Measurements from ENCODE around the gene LIPC.

The LIPC gene

DNA sequence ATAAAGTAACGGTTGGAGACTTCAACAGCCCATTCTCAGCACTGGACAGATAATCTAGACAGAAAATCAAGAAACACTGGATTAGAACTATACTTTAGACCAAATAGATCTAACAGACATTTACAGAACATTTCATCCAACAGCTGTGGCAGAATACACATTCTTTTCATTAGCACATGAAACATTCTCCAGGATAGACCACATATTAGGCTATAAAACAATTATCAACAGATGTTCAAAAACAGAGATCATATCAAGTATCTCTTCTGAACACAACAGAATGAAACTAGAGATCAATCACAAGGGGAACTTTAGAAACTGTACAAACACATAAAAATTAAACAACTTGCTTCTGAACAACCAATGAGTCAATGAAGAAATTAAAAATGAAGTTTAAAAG lies 184.4 kb downstream of the LIPC start:
- no peaks in the 10 kb centered on the region for H3K27me3 Mint-ChIP-seq (ENCODE audit: low read depth)
- H3K4me1 Mint-ChIP-seq (ENCODE audit: low read depth), result peaks cover 23% of the 10 kb centered on the region
- no peak overlapping the region for H3K4me3 Mint-ChIP-seq
- no peak for DNase-seq (ENCODE audit: low spot score)
- H3K9me3 Mint-ChIP-seq, result peaks cover 52% of the 10 kb centered on the region
- H3K36me3 Mint-ChIP-seq (ENCODE audit: low read depth), result peaks cover 78% of the 10 kb centered on the region
- no peak overlapping the region for H3K27ac Mint-ChIP-seq
